Measurements from ENCODE around the gene TRIM2.

TRIM2 gene

GRCh38 chr4:153257991-153258390 is 53.7 kb downstream of the TRIM2 start:
- H3K27ac ChIP-seq (replicated peaks): no peak overlapping the region
- no peak for DNase-seq (ENCODE audit: low read depth in 1 of 2, low spot score in 1 of 2)
- TF ChIP-seq SPI1 (IDR thresholded peaks at IDR 0.05; ENCODE audit: borderline replicate concordance, low read depth): no peak
- TF ChIP-seq REST (IDR thresholded peaks at IDR 0.05; ENCODE audit: insufficient replicate concordance, low read depth): no peak
- TF ChIP-seq GABPA (IDR thresholded peaks at IDR 0.05; ENCODE audit: low read depth): no peak
- no peak for TF ChIP-seq POLR2AphosphoS5 (IDR thresholded peaks at IDR 0.05; ENCODE audit: low read depth)
- TF ChIP-seq CTCF (IDR thresholded peaks at IDR 0.05; ENCODE audit: insufficient read depth, low read length): no peak
- H3K27me3 ChIP-seq (ENCODE audit: insufficient read depth, poor library complexity, severe bottlenecking): peaks cover 15% of the 10 kb centered on the region
- H3K4me3 ChIP-seq (replicated peaks; ENCODE audit: insufficient read depth, low read length): no peak overlapping the region

DNA sequence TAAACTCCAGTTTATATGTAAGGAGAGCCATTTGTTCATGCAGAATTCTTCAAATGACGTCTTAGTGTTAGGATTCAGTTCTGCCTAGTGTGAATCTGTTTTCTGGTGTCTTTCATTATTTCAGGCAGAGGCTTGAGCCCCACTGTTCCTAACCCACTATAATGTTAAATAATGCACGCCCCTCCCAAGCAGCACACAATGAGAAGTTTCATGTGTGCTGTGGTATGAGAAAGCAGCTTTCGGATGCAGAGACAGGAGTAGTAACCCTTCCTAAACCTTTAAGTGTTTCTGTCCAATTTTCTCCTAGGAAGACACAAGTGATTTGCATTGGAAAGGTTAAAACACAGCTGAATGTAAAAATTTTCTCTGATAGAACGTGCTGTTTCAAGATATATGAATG is 54.5 kb downstream of the TRIM2 start:
- no peak for DNase-seq (ENCODE audit: low read depth in 1 of 2, low spot score in 1 of 2)
- no peak overlapping the region for H3K27ac ChIP-seq (replicated peaks)
- no peak overlapping the region for H3K4me3 ChIP-seq (replicated peaks; ENCODE audit: insufficient read depth, low read length)
- peaks cover 15% of the 10 kb centered on the region for H3K27me3 ChIP-seq (ENCODE audit: insufficient read depth, poor library complexity, severe bottlenecking)
- TF ChIP-seq GABPA (IDR thresholded peaks at IDR 0.05; ENCODE audit: low read depth) (no peak), REST (IDR thresholded peaks at IDR 0.05; ENCODE audit: insufficient replicate concordance, low read depth) (no peak), POLR2AphosphoS5 (IDR thresholded peaks at IDR 0.05; ENCODE audit: low read depth) (no peak), CTCF (IDR thresholded peaks at IDR 0.05; ENCODE audit: insufficient read depth, low read length) (no peak), SPI1 (IDR thresholded peaks at IDR 0.05; ENCODE audit: borderline replicate concordance, low read depth) (no peak)

DNA sequence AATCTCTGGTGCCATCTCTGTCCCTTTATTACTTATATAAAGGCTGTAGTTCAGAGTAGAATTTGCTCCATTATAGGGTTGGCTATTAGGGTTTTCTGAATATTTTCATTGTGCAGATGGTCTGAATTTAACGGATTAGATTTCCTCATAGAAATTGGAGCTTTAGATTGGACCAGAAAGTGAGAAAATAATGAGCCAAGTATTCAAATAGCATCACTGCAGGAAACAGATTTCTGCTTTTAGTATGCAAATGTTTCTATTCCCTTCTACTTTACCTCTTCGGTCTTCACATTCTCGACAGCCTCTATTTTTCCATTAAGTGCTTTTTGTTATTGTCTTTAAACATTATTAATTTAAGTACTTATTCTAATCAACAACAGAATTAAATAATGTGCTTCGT is 55.4 kb downstream of the TRIM2 start:
- no peak for DNase-seq (ENCODE audit: low read depth in 1 of 2, low spot score in 1 of 2)
- Histone ChIP-seq H3K27ac (replicated peaks) (no peak overlapping the region), H3K4me3 (replicated peaks; ENCODE audit: insufficient read depth, low read length) (no peak overlapping the region), H3K27me3 (ENCODE audit: insufficient read depth, poor library complexity, severe bottlenecking) (peaks cover 15% of the 10 kb centered on the region)
- TF ChIP-seq CTCF (IDR thresholded peaks at IDR 0.05; ENCODE audit: insufficient read depth, low read length) (no peak), REST (IDR thresholded peaks at IDR 0.05; ENCODE audit: insufficient replicate concordance, low read depth) (no peak), GABPA (IDR thresholded peaks at IDR 0.05; ENCODE audit: low read depth) (no peak), SPI1 (IDR thresholded peaks at IDR 0.05; ENCODE audit: borderline replicate concordance, low read depth) (no peak), POLR2AphosphoS5 (IDR thresholded peaks at IDR 0.05; ENCODE audit: low read depth) (no peak)

All from HL-60 (cell line).